K562 (cell line): ENCODE measurements around the gene NEUROD2. TPM values are rescaled to one million over a fixed set of nuclear protein-coding genes. Genes with fewer than 3 reads are reported as not detected.
A peak's percentile ranks its signal among the peaks of the same experiment; 100 is the strongest.

Experiments used
- ATAC-seq: fragments of 200-7000 bp; cut with Tn5 transposase; 3 replicates; pipeline ENCODE4 v1.9.1; 2020; ENCODE audit warnings: moderate library complexity
- BruUV-seq: library from RNA; stranded (reverse); fragments of 400-500 nt; replicated peaks from 2 replicates; lab custom pipeline; 2021; lab: Mats Ljungman, UMichigan
- CTCF ChIA-PET: fragments of 300-600 bp; formaldehyde crosslinking; extraction: SDS; loops from one replicate; lab custom pipeline; 2021; ENCODE audit warnings: low intra/inter-chr PET ratio; lab: Yijun Ruan, JAX
- POLR2A ChIA-PET: fragments of 300-600, 350-650 bp; sonication (Branson Sonifier 250); formaldehyde crosslinking; extraction: SDS; loops from one replicate; lab custom pipeline; 2021; ENCODE audit warnings: antibody characterized with exemption, inconsistent platforms; lab: Yijun Ruan, JAX
- DNase-seq, 4 experiments: peaks; one replicate each; pipeline versions ENCODE4 v3.0.0 to v3.0.0-alpha.2; 2011 to 2018; ENCODE audit warnings: low spot score in 3 of 4, mixed read lengths in 3 of 4; ENCODE audit errors: extremely low read depth in 1 of 4
- FAIRE-seq: peaks from 2 replicates; lab custom pipeline; 2011; peaks lifted over from hg19 to GRCh38; lab: Jason Lieb, UNC
- H2AFZ ChIP-seq: 2 replicates; pipeline ENCODE4 v1.6.0; 2011; ENCODE audit warnings: low read depth, low read length, control low read depth, inconsistent platforms
- H3K27ac ChIP-seq: fragments of 200-600 bp; 3 replicates; pipeline ENCODE4 v1.8.0; 2011; ENCODE audit warnings: low read depth, mild to moderate bottlenecking, control low read depth, inconsistent platforms, low read length, moderate library complexity, mixed read lengths; ENCODE audit errors: extremely low read depth
- H3K27me3 ChIP-seq, 2 experiments: fragments of 300-600 bp in 1 of 2; 2 replicates in 1 of 2; 3 replicates in 1 of 2; pipeline versions ENCODE4 v1.6.0 to v1.8.0; 2011; ENCODE audit warnings: inconsistent platforms in 2 of 2, low read length in 2 of 2, mild to moderate bottlenecking in 1 of 2, mixed read lengths in 1 of 2, moderate library complexity in 1 of 2; ENCODE audit not compliant: control insufficient read depth in 2 of 2, insufficient read depth in 2 of 2
- H3K36me3 ChIP-seq: fragments of 300-600 bp; 3 replicates; pipeline ENCODE4 v1.8.0; 2011; ENCODE audit warnings: mild to moderate bottlenecking, low read length, inconsistent platforms; ENCODE audit not compliant: control insufficient read depth, insufficient read depth
- H3K4me1 ChIP-seq, 2 experiments: fragments of 200-600 bp in 1 of 2; replicated peaks in 1 of 2; 2 replicates in 1 of 2; 3 replicates in 1 of 2; pipeline versions ENCODE4 v1.5.1 to v1.8.0; 2011; ENCODE audit warnings: inconsistent platforms in 2 of 2, low read length in 2 of 2, mild to moderate bottlenecking in 1 of 2, mixed read lengths in 1 of 2, moderate library complexity in 1 of 2; ENCODE audit not compliant: control insufficient read depth in 2 of 2, insufficient read depth in 2 of 2
- H3K4me2 ChIP-seq: 2 replicates; pipeline ENCODE4 v1.6.1; 2011; ENCODE audit warnings: low read length, control low read depth, inconsistent platforms, mixed read lengths; ENCODE audit not compliant: insufficient read depth
- H3K4me3 ChIP-seq: fragments of 200-600 bp; sonication (generic), shearing (Covaris generic); 2 replicates; pipeline ENCODE4 v1.5.1; 2016; ENCODE audit warnings: control low read depth, inconsistent platforms
- H3K79me2 ChIP-seq: fragments of 200-600 bp; 3 replicates; pipeline ENCODE4 v1.8.0; 2011; ENCODE audit warnings: low read length, inconsistent platforms; ENCODE audit not compliant: control insufficient read depth, insufficient read depth
- H3K9ac ChIP-seq, 2 experiments: 2 replicates each; pipeline versions ENCODE4 v1.6.0 to v1.6.1; 2011; ENCODE audit warnings: low read depth in 2 of 2, low read length in 2 of 2, control low read depth in 1 of 2, inconsistent platforms in 1 of 2, mild to moderate bottlenecking in 1 of 2, mixed read lengths in 1 of 2; ENCODE audit not compliant: insufficient read depth in 1 of 2
- H3K9me1 ChIP-seq: one replicate; pipeline ENCODE4 v1.6.0; 2011; ENCODE audit warnings: inconsistent platforms, mild to moderate bottlenecking, low read length, moderate library complexity; ENCODE audit not compliant: control insufficient read depth, insufficient read depth
- H3K9me3 ChIP-seq: replicated peaks from 2 replicates; pipeline ENCODE4 v1.5.1; 2011; ENCODE audit warnings: low read depth, low read length, inconsistent platforms; ENCODE audit not compliant: control insufficient read depth, insufficient read depth
- H4K20me1 ChIP-seq: replicated peaks from 2 replicates; pipeline ENCODE4 v1.6.1; 2011; ENCODE audit warnings: low read length, inconsistent platforms, mixed read lengths; ENCODE audit not compliant: control insufficient read depth, insufficient read depth
- ADNP ChIP-seq: fragments of 200-800 bp; sonication (Bioruptor generic); IDR thresholded peaks from 2 replicates; pipeline ENCODE4 v1.6.1; 2016; ENCODE audit warnings: missing genetic modification characterization, missing compliant biosample characterization
- BCOR ChIP-seq: fragments of 450-650 bp; IDR thresholded peaks from 2 replicates; pipeline ENCODE4 v1.6.1; 2016
- ELF1 ChIP-seq: fragments of 200-800 bp; sonication (Bioruptor generic); IDR thresholded peaks from 2 replicates; pipeline ENCODE4 v1.6.1; 2016; ENCODE audit warnings: missing genetic modification characterization, missing compliant biosample characterization
- ESRRA ChIP-seq: fragments of 450-650 bp; IDR thresholded peaks from 2 replicates; pipeline ENCODE4 v1.6.1; 2014; ENCODE audit warnings: low read depth, mild to moderate bottlenecking, moderate library complexity, borderline replicate concordance
- KDM1A ChIP-seq, 2 experiments: fragments of 450-650 bp; IDR thresholded peaks; 2 replicates each; pipeline ENCODE4 v1.6.1; 2016; ENCODE audit warnings: mild to moderate bottlenecking in 2 of 2
- RBM25 ChIP-seq: fragments of 200-400 bp; formaldehyde crosslinking; IDR thresholded peaks from 2 replicates; pipeline ENCODE4 v1.6.1; 2018; ENCODE audit warnings: low read length, low read depth, moderate library complexity; ENCODE audit not compliant: severe bottlenecking
- ZFP36 ChIP-seq: fragments of 150-350 bp; IDR thresholded peaks from 2 replicates; pipeline ENCODE4 v1.6.1; 2018; ENCODE audit warnings: low read length, low read depth; ENCODE audit not compliant: partially characterized antibody
- ZKSCAN1 ChIP-seq: fragments of 150-350 bp; IDR thresholded peaks from 2 replicates; pipeline ENCODE4 v1.6.1; 2016; ENCODE audit warnings: low read depth, low read length
- ZNF197 ChIP-seq: fragments of 200-800 bp; sonication (Bioruptor generic); IDR thresholded peaks from 2 replicates; pipeline ENCODE4 v1.6.1; 2016; ENCODE audit warnings: low read depth, missing genetic modification characterization, missing compliant biosample characterization
- ZNF311 ChIP-seq: fragments of 250-450 bp; sonication (Bioruptor Pico); IDR thresholded peaks from 2 replicates; pipeline ENCODE4 v1.4.0; 2020; ENCODE audit warnings: mild to moderate bottlenecking, moderate library complexity
- ZNF644 ChIP-seq: fragments of 200-800 bp; sonication (Bioruptor generic); IDR thresholded peaks from 2 replicates; pipeline ENCODE4 v1.6.1; 2016; ENCODE audit warnings: low read depth, missing genetic modification characterization, missing compliant biosample characterization
- ZNF75A ChIP-seq: fragments of 450-650 bp; formaldehyde crosslinking; IDR thresholded peaks from 2 replicates; pipeline ENCODE4 v1.4.0; 2020; ENCODE audit warnings: mild to moderate bottlenecking
- WGBS: fragments of 100-300 bp; shearing (Covaris generic); methylation state at CpG from one replicate; pipeline ENCODE4 v1.1.6; 2016; ENCODE audit warnings: low coverage, mixed read lengths; ENCODE audit not compliant: insufficient coverage; ENCODE audit errors: missing lambda C conversion rate; 5-methylcytosine and 5-hydroxymethylcytosine counted together
- in situ Hi-C: fragments of 300-500 bp; cut with MboI; formaldehyde crosslinking; loops from 4 replicates; pipeline ENCODE4 v1.15.0; 2018; ENCODE audit warnings: inconsistent platforms, mixed read lengths
- intact Hi-C: fragments of 100-400 bp; cut with micrococcal nuclease; formaldehyde crosslinking; loops from 2 replicates; pipeline ENCODE4 v1.14.2; 2022
- polyA plus RNA-seq, 8 experiments: library from polyadenylated mRNA; depleted of rRNA in 4 of 8; stranded (reverse) in 5 of 8; unstranded in 3 of 8; fragments of >200 nt; fragmentation: Nextera tagmentation in 2 of 8; fragmentation: Illumina TruSeq in 1 of 8; extraction: Ambion mirVana in 2 of 8; extraction: Trizol in 1 of 8; gene quantifications; 2 replicates each; pipeline versions ENCODE4 v1.2.1 to v1.2.3, GENCODE V29; 2011 to 2014; ENCODE audit warnings: inconsistent platforms in 1 of 8, missing spikeins in 1 of 8
- total RNA-seq, 7 experiments: library from RNA; depleted of rRNA in 6 of 7; stranded (reverse); fragments of >200 nt in 6 of 7; fragmentation: Illumina TruSeq in 2 of 7; extraction: Trizol in 2 of 7; gene quantifications; 2 replicates each; pipeline versions ENCODE4 v1.2.1 to v1.2.3, GENCODE V29; 2011 to 2021; ENCODE audit warnings: low replicate concordance in 1 of 7

The NEUROD2 gene
- total and polyA plus RNA-seq, 9 of the 15 experiments (the other 6 are each of a cell fraction or from before 2014, with no cell fraction given) = not detected

DNA sequence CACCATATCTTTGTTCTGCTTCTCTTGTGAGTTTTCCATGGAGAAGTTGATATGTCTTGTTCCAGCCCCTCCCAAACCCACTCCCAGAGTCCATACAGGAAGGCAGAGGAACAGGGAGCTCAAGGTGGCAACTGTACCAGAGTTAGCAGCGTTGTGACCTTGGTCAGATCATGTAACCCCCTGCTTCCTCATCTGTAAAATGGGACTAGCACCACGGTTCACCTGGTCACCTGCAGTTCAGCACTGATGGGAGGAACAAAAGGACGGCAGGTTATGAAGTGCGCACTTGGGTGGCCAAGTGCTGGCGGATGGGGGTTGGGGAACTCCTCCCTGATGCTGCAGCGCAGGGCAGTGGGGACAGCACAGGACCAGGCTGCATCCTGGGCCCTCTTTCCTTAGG lies 7.7 kb upstream of the NEUROD2 start:
- H3K79me2 ChIP-seq = no peaks in the 10 kb centered on the region
- H3K36me3 ChIP-seq = no peaks in the 10 kb centered on the region
- H4K20me1 ChIP-seq = no peaks in the 10 kb centered on the region
- ATAC-seq (no peak), DNase-seq (no peak), FAIRE-seq (no peak)
- POLR2A ChIA-PET = no interaction called here
- CTCF ChIA-PET = interaction anchor here (0.6 kb wide), 1 partner anchor 179 kb away, joined by 4 read pairs; no protein-coding TSS in a partner anchor
- H3K4me3 ChIP-seq = no peak overlapping the region
- intact Hi-C loops = loop anchor here (5.0 kb wide), 1 partner anchor 408 kb away; no protein-coding TSS in a partner anchor
- no peak overlapping the region for H3K4me2 ChIP-seq
- no TSS peak for BruUV-seq
- no peak overlapping the region for H3K9ac ChIP-seq
- H3K9me3 ChIP-seq = no peaks in the 10 kb centered on the region
- H3K4me1 ChIP-seq = peaks cover 0 to 23% of the 10 kb centered on the region in 2 experiments; a peak in 3 of 5 replicates
- H3K27me3 ChIP-seq = peaks cover 6 to 30% of the 10 kb centered on the region in 2 experiments; a peak in 2 of 5 replicates
- H3K27ac ChIP-seq = no peak overlapping the region
- TF ChIP-seq ESRRA (peak; percentile 61; the same call in 1 of the 2 replicates), ZNF197 (CRISPR knock-in tag) (no peak), ZKSCAN1 (no peak)
- TF ChIP-seq, all 486 proteins: peak for 1
- H2AFZ ChIP-seq = no peak overlapping the region
- no peaks in the 10 kb centered on the region for H3K9me1 ChIP-seq
- WGBS = 7% methylated on average over 6 of the region's 6 CpGs
- in situ Hi-C loops = no loop called here

DNA sequence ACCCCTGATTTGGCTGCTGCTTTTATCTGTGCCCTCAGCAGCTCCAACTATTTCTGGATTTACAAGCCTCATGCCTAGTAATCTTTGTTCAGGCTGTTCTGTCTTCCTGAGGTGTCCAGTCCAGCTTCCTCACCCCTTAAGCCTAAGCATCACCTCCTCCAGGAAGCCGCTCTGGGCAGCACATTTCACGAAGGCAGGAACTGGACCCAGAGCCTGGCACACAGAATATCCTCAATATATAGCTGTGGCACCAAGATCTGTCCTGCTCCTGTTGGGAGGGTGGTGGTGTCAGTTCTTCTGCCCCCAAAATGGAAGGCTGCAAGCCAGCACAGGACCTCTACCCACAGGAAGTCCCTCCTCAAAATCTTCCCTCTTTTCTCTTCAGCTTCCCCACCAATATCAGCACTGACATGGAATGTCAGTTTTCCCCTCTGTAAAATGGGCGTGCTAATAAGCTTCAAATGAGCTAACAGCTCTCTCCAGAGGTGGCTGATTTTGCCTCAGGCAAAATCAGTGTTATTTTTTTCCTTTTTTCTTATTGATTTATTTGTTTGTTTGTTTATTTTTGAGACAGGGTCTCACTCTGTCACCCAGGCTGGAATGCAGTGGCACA lies 6.9 kb upstream of the NEUROD2 start:
- ATAC-seq = no peak
- H3K9me3 ChIP-seq = no peaks in the 10 kb centered on the region
- H3K36me3 ChIP-seq = no peaks in the 10 kb centered on the region
- H3K79me2 ChIP-seq = no peaks in the 10 kb centered on the region
- 7% methylated on average over 3 of the region's 3 CpGs for WGBS
- in situ Hi-C loops (no loop called here), intact Hi-C loops (loop anchor here (5.0 kb wide), 1 partner anchor 407 kb away; no protein-coding TSS in a partner anchor)
- H3K4me2 ChIP-seq = no peak overlapping the region
- no peaks in the 10 kb centered on the region for H3K9me1 ChIP-seq
- POLR2A ChIA-PET = no interaction called here
- CTCF ChIA-PET = interaction anchor here (0.6 kb wide), 1 partner anchor 180 kb away, joined by 4 read pairs; no protein-coding TSS in a partner anchor
- peaks cover 6 to 27% of the 10 kb centered on the region in 2 experiments; a peak in 2 of 5 replicates for H3K27me3 ChIP-seq
- peaks cover 0 to 23% of the 10 kb centered on the region in 2 experiments; a peak in 3 of 5 replicates for H3K4me1 ChIP-seq
- no TSS peak for BruUV-seq
- no peak for FAIRE-seq
- no peak for DNase-seq
- no peak overlapping the region for H2AFZ ChIP-seq
- H4K20me1 ChIP-seq = no peaks in the 10 kb centered on the region
- no peak overlapping the region for H3K4me3 ChIP-seq
- no peak overlapping the region for H3K9ac ChIP-seq
- no peak overlapping the region for H3K27ac ChIP-seq
- TF ChIP-seq KDM1A (IDR thresholded peaks at IDR 0.05) (peak in 1 of 2 experiments; percentile 52; a peak in 1 of 4 replicates), ELF1 (no peak), RBM25 (peak; percentile 51), ZNF644 (tag) (no peak), ADNP (tag) (0 out of 2 replicates have a peak, but pooled peaks have one; percentile 28), ZNF75A (CRISPR knock-in tag) (no peak), ZNF311 (CRISPR knock-in tag) (no peak), ZFP36 (peak; percentile 58), BCOR (0 out of 2 replicates have a peak, but pooled peaks have one; percentile 14)
